Glomerular visceral epithelial cell (primary cell): Measurements from ENCODE around the gene FAM83C.
"Not testable (repeated sequence)": the region's sequence is repeated elsewhere in the genome, so short reads cannot be mapped to it uniquely, and the experiment has no call there.

Experiments used
- DNase-seq: peaks from one replicate; pipeline ENCODE4 v3.0.0-alpha.2; 2016; ENCODE audit errors: extremely low spot score

Gene FAM83C

DNA sequence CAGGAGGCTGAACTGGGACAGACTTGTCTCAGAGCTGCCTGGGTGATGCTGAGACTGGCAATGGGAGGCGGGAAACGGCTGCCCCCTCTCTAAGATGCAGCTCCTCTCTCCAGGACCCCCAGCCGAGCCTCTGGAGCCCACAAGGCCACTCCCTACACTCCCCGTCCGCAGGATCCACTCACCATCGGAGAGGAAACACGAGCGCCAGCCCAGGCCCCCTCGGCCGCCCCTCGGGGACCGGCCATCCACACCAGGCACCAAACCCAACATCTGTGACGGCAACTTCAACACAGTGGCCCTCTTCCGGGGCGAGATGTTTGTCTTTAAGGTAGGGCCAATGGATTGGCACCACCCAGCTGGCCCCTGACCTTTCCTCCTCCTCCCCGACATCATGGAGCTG, 25.1 kb downstream of the FAM83C start:
- no peak for DNase-seq

DNA sequence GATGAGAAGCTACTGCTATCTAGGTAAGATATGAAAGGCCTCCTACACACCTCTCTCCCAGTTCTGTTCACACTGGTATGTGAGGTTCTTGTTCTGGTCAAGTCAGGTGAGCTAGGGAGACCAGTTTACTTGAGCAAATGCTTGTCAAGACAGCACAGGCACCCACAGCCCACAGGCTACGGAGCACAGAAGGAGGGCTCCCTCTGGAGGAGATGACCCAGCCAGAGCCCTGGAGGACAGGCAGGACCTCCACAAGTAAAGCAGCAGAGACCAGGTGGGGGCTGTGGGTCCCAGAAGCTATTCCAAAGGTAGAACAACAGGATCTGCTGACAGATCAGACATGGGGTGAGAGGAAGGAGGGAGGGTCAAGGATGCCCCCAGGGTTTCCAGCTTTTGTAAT, 27.5 kb downstream of the FAM83C start:
- DNase-seq, result peak; percentile 77

DNA sequence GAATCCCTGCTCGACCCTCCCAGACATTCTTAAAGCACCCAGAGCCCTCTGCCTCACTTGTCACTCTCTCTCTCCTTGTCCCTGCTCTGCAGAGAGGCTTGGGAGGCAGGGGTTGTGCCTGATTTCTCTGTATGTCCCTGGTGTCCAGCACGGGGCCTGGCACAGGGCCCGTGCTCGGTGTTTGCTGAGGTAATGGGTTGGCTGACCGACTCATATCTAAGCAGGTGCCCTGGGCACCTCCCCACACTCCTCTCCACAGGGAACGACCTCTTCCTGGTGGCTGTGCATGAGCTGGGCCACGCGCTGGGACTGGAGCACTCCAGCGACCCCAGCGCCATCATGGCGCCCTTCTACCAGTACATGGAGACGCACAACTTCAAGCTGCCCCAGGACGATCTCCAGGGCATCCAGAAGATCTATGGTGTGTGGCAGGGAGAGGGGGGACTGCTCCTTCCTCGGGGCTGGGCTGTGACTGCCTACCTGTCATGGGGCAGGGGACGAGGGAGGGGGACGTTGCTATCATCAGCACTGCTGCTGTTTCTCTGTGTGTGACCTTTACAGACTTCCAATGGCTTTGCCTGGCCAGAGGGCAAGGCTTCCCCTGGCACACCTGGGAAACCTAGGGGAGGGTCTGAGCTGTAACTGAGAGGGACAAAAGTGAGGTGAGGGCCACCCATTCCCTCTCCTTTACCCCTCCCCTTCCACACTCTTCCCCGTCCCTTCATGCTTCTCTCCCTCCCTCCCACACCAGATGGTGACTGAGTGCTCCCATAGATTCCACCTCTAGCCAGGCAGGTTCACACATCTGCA, 28.5 kb downstream of the FAM83C start:
- peak; percentile 93 for DNase-seq

DNA sequence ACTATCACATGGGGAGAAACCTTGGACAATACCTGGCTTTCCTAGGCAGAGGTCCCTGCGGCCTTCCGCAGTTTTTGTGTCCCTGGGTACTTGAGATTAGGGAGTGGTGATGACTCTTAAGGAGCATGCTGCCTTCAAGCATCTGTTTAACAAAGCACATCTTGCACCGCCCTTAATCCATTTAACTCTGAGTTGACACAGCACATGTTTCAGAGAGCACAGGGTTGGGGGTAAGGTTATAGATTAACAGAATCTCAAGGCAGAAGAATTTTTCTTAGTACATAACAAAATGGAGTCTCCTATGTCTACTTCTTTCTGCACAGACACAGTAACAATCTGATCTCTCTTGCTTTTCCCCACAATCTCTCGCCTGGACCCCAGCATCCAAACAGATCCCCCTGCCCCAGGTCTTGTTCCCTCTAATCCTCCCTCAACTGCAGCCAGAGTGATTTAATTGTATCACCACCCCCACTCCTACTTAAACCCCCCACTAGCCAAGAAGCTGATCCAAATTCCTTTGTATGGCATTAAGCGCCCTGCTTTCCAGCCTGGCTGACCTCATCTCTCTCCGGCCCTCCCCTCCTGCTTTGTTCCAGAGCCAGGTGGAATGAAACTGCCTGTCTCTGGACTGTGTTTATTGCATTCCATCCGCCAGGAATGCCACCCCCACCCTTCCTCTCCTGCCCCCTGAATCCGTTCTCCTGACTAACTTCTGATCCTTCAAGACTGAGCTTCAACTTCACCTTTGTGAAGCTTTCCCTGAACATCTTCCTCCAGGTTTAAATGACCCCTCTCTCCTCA, 29.3 kb downstream of the FAM83C start:
- DNase-seq, result peak; percentile 99

DNA sequence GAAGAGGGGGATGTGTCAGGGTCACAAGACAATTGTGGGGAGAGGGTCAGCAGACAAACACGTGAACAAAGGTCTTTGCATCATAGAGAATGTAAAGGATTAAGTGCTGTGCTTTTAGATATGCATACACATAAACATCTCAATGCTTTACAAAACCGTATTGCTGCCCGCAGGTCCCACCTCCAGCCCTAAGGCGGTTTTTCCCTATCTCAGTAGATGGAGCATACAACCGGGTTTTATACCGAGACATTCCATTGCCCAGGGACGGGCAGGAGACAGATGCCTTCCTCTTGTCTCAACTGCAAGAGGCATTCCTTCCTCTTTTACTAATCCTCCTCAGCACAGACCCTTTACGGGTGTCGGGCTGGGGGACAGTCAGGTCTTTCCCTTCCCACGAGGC, 29.9 kb downstream of the FAM83C start:
- not testable (repeated sequence) for DNase-seq

DNA sequence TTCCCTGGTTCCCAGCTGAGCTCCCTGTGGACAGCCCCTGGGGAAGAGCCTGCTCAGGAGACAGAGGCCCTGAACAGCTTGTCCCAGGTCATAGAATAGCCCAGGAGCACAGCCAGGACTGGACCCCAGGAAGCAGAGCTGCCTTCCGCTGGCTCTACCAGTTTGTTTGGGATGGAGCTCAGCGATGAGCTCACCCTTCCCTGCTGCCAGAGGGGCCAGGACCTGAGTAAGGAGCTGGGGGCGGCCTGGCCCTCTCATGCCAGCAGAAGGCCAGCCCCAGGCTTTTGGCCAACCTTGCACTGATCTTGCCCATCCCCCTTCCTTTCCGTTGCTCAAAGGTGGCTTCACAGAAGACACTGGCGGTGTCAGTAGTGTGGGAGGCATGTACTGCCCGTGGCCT, 31.8 kb downstream of the FAM83C start:
- no peak for DNase-seq

DNA sequence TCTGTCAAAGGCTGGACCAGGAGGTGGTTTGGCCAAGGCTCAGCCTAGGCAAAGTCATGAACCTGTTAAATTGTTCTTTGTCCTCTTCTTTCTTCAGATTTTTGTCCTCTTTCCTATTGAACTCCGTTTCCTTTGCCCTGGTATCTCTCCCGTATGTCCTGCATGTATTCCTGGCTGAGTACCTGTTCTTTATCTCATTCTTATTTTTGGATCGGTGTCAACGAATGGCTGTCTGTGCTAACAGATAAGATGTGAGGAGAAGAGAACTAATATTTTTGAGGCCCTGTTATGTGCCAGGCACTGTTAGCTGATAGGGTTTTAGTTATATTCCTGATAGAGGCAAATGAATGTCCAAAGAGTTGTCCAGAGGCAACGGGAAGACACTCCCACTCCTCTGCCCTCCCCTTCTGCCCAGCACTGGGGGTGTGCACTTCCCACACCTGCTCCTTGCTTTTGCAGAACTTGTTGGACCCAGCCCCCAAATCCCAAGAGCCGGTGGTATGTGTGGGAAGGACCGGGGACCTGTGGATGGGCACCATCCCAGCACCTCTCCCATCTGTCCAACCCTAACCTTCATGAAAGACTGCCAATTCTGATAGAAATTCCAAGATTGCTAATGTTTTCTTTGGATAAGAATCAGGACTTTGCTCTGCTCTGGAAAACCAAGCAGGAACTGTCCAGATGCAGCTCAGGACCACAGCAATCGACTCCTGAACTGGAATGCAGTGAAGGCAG, 34.9 kb downstream of the FAM83C start:
- DNase-seq, result peak; percentile 74

DNA sequence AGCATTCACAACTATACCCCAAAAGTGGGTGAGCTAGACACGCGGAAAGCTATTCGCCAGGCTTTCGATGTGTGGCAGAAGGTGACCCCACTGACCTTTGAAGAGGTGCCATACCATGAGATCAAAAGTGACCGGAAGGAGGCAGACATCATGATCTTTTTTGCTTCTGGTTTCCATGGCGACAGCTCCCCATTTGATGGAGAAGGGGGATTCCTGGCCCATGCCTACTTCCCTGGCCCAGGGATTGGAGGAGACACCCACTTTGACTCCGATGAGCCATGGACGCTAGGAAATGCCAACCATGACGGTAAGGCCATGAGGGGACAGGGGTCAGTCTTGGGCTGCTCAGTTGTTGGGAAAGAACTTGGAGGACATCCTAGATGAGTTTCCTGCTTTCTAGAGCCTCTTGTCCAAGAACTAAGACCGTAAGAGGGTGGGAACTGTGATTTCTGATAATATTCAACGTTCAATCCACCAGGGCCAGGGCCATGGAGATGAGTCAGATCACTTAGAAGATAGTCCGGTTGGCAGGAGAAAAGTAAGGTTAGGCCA, 37.7 kb downstream of the FAM83C start:
- DNase-seq, result no peak

DNA sequence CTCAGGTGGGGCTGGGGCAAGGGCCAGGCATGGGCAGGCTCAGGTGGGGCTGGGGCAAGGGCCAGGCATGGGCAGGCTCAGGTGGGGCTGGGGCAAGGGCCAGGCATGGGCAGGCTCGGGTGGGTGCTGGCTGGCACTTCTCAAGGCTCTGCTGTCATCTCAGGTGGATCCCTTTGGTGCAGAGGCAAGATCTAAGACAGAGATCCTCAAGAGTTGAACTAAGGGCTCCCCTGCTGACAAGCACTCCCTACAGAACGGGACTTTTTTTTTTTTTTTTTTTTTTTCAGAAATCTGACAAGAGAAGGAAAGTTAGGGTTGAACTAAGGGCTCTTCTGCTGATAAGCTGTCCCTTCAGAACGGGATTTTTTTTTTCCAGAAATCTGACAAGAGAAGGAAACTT, 39.2 kb downstream of the FAM83C start:
- DNase-seq, result no peak

DNA sequence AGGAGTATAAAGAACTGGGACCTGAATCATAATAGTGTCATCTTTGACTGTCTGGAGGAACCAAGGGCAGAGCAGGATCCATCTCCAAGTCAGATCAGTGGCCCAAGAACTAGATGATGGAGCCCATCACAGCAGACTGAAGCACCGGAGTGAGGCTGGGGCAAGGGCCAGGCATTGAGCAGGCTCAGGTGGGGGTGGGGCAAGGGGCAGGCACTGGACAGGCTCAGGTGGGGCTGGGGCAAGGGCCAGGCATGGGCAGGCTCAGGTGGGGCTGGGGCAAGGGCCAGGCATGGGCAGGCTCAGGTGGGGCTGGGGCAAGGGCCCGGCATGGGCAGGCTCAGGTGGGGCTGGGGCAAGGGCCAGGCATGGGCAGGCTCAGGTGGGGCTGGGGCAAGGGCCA, 39.6 kb downstream of the FAM83C start:
- not testable (repeated sequence) for DNase-seq

DNA sequence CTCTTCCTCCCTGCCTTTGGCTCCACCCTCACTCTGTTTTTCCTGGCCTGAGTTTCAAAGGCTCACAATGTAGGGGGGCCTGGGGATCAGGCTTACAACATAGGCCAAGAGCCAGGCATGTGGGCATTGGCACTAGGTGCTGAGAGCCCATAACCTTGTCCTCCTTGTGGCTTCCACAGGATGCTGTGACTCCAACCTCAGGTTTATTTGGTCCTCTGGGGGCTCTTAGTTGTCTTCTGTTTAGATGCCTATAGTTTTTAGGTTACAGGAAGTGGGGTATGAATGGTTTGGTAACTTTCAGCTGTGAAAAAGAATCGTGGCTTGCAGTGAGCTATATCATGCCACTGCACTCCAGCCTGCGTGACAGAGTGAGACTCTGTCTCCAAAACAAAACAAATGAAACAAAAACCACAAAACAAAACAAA, 40.2 kb downstream of the FAM83C start:
- no peak for DNase-seq

DNA sequence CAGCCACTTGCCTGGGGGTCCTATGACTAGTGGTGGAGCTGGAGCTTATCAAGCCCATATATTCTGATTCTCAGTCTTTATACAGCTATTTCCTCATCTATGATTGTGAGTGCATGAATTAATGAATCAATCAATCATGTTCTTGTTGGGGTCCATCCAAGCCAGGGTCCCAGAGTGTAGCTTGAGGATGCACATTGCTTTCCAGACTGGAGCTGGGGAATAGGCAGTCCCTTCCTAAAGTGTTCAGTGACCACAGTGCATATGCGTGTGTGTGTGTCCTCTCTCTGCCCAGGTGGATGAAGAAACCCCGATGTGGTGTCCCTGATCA, 40.6 kb downstream of the FAM83C start:
- no peak for DNase-seq

DNA sequence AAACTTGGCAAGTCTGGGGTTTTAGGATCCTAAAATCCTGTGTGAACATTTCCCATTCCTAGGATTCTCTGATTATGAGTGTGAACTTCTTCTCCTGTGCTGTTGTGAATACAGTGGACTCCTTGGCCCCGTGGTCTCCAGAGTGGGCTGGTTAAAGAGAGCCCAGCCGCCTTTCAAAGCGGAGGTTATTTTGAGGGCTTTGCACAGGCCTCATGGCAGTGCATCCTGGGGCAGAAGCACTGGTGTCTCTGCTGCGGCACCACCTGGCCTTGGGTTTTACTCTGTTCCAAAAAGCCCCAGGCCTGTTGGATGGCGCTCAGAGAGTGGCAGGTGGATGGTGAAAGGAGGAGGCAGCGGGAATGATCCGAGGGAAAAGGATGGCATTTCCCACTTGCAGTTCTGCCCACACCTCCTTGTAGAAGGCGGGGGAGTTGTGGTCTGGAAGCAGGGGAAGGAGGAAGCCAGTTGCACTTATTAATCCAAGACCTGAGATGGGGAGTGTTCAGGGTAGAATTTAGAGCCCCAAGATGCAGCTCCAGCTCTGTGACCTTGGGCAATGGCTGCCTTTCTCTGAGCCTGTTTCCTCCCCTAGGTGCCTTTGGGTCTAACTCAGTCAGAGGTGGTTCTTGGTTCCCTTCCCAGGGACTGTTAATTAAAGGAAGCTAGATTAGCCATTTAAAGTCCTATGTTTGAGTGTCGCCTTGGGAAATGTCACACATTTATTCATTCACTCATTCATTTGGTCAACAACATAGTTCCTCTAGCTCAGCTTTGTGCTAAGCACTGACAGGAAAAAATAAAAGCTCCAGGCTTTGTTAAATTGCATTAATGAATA, 43.4 kb downstream of the FAM83C start:
- no peak for DNase-seq

DNA sequence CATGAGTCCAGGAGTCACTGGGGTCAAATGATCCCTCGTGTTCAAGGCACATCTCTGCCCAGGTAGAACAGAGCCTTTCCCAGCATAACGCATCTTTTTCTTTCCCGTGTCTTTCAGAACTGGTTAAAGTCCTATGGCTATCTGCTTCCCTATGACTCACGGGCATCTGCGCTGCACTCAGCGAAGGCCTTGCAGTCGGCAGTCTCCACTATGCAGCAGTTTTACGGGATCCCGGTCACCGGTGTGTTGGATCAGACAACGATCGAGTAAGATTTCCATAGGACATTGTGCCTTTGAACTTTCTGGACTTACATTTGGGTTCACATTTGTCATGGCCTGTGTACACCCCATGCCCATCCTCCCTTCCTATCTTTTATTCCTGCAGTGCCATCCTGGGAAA, 45.5 kb downstream of the FAM83C start:
- no peak for DNase-seq

DNA sequence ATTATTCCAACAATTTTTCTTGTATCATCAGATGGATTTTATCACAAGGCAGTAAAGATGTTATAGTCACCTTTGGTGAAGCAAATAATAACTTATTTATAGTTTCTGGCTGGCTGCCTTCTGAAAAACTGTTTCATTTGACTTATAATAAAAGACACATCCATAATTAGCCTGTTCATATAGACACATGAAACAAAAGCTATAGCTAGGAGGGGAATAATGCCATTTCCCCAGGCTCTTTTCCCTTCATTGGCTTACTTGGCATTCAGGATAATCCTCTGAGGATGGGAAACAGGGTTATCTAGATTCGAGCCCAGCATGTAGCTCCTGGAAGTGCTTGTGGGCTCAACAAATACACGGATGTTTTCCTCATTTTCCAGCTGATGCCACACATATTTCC, 48.2 kb downstream of the FAM83C start:
- no peak for DNase-seq

DNA sequence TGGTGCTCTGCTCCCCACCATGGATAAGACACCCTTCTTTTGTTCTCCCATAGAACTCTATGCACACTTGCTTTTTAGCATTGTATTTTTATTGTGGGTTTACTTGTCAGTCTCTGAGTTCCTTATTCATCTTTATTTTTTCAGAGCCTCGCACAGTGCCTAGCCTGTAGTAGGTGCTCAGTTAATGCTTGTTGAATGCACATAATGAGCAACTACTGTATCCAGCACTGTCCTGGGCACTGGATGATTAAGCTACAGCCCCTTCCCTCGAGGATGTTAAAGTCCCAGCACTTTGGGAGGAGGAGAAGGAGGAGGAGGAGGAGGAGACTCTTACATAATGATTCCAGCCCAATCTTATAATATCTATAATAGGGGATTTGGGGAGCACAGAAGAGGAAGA, 48.9 kb downstream of the FAM83C start:
- DNase-seq, result no peak

DNA sequence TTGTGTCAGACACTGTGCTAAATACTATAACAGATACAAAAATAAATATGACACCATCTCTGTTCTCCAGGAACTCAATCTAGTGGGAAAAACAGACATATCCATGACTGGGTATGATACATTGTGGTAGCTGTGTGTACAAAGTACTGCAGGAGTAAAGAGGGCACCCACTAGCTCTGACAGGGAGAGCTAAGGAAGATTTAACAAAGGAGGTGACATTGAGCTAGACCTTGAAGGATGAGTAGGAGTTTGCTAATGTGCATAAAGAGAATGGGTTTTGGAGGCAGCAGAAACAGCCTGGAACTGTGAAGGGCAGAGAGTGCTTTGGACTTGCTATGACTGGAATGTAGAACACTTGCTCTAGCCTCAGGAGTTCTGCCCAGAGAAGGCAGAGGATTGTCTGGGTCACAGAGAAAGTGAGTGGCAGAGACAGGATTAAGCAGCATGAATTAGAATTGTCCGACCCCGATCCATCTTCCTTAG, 51.4 kb downstream of the FAM83C start:
- DNase-seq, result peak; percentile 27

DNA sequence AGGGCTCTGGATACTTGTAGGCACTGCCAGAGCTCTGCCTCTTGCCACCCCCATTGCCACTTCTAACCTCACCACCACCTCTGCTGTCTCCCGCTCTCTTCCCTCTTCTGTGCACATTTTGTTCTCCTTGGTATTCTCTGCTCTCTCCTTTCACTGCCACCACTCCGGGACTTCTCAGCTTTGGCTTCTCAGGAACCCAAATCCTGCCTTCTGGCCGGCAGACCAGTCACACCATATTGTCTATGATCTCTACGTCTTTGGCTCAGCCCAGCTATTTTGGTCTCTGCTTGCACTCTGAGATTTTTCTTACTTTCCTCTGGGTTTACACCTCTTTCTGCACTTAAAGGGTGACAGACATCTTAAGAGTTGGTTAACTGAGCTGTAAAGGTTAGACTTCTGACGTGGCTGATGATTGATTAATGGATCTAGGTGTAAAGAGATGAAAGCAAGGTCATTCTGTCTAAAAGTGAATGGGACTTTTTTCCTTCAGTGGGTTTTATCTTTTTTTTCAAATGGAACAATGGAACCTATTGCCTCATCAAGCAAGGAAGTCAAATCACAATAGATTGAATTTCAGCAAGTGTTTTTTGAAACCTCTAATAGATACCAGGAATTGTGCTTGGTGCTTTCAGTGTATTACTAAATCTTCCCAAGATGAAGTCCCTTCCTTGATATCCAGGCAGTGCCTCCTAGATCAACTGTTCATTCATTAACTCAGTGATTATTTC, 52.0 kb downstream of the FAM83C start:
- DNase-seq, result no peak

DNA sequence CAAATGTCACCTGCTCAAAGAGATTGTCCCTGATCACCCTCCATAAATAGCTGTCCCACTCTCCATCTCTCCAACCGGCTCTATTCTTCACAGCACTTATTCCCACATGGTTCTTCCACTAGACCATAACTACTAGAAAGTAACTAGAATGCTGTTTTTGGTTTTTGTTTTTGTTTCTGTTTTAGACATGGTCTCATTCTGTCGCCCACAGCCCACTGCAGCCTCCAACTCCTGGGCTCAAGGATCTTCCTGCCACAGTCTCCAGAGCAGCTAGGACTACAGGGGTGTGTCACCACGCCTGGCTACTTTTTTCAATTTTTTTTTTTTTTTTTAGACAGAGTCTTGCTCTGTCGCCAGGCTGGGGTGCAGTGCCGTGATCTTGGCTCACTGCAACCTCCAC, 53.5 kb downstream of the FAM83C start:
- no peak for DNase-seq

DNA sequence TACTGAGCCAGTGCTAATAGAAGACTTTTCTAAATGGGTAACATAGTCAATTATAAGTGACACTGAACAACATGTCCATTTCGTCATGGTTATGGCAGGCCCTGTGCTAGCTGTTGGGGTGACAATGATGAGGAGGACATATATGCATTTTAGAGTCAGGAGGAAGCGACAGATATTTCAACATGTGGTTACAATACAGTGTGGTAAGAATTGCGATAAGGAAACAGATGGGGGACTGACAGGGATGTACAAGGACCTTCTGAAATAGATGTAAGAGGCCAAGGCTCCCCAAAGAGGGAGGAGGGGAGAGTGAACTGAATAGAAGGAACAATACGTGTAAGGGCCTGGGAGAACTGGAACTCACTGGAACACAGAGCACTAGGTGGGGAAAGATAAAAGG, 54.1 kb downstream of the FAM83C start:
- DNase-seq, result no peak

DNA sequence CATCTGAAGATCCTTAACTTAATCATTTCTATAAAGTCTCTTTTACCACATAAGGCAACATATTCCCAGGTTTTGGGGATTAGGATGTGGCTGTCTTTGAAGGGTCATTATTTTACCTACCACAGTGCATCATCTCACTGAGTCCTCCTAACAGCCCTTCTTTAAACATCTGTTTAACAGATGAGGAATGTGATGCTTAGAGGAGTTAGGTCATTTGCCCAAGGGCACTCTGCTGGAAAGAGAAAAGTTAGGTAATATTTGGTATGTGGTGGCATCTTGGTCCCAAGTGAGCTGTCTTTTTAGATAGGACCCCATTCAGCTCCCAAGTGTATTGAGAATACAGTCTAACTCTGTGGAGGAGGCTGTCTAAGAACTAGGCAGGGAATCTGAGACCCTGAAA, 54.7 kb downstream of the FAM83C start:
- no peak for DNase-seq
